ENCODE data around the gene MXRA8.

The MXRA8 gene

GRCh38 chr1:1348420-1349255, 9.7 kb downstream of the MXRA8 start:
- DNase-seq = no peak

GRCh38 chr1:1347663-1348419, 10.5 kb downstream of the MXRA8 start:
- no peak for DNase-seq

- DNase-seq = no peak
These were observed 11.2 kb downstream of the MXRA8 start for GRCh38 chr1:1347026-1347595.

- no peak for DNase-seq
These were observed 11.9 kb downstream of the MXRA8 start for GRCh38 chr1:1346501-1346890.

GRCh38 chr1:1345860-1346500, 12.4 kb downstream of the MXRA8 start:
- no peak for DNase-seq

GRCh38 chr1:1345384-1345783, 13.0 kb downstream of the MXRA8 start:
- DNase-seq = no peak

GRCh38 chr1:1344655-1345361, 13.5 kb downstream of the MXRA8 start:
- peak in 2 of 4 experiments; percentile 17 to 29 for DNase-seq

GRCh38 chr1:1343811-1344421, 14.4 kb downstream of the MXRA8 start:
- no peak for DNase-seq

- no peak for DNase-seq
These were observed 15.7 kb downstream of the MXRA8 start for GRCh38 chr1:1342584-1343115.

- no peak for DNase-seq
These were observed 16.2 kb downstream of the MXRA8 start for GRCh38 chr1:1342061-1342562.

GRCh38 chr1:1341549-1342021, 16.8 kb downstream of the MXRA8 start:
- no peak for DNase-seq

- no peak for DNase-seq
These were observed 17.4 kb downstream of the MXRA8 start for GRCh38 chr1:1340791-1341548.

GRCh38 chr1:1340185-1340584, 18.2 kb downstream of the MXRA8 start:
- DNase-seq = no peak

- no peak for DNase-seq
These were observed 20.1 kb downstream of the MXRA8 start for GRCh38 chr1:1338278-1338677.

- DNase-seq = no peak
These were observed 20.6 kb downstream of the MXRA8 start for GRCh38 chr1:1337793-1338147.

GRCh38 chr1:1336931-1337792, 21.2 kb downstream of the MXRA8 start:
- DNase-seq = no peak

- DNase-seq = no peak
These were observed 21.9 kb downstream of the MXRA8 start for GRCh38 chr1:1336446-1336845.

GRCh38 chr1:1335792-1336248, 22.5 kb downstream of the MXRA8 start:
- no peak for DNase-seq

GRCh38 chr1:1335283-1335682, 23.1 kb downstream of the MXRA8 start:
- DNase-seq = no peak

- DNase-seq = no peak
These were observed 23.5 kb downstream of the MXRA8 start for GRCh38 chr1:1334835-1335234.

Data from activated CD4-positive, CD25-positive, alpha-beta regulatory T cell (primary cell).